Nephron (organoid): ENCODE results near the gene PSMA7.
A peak's percentile ranks its signal among the peaks of the same experiment; 100 is the strongest.

ENCODE experiments used
- H3K27ac Mint-ChIP-seq, 3 experiments: 2 replicates each; pipeline ENCODE4 v1.8.0; 2020; ENCODE audit warnings: mixed read lengths in 3 of 3, mild to moderate bottlenecking in 2 of 3, moderate library complexity in 1 of 3
- H3K27me3 Mint-ChIP-seq: 2 replicates; pipeline ENCODE4 v1.8.0; 2021; ENCODE audit warnings: low read depth, mild to moderate bottlenecking, moderate library complexity, mixed read lengths
- H3K36me3 Mint-ChIP-seq: 2 replicates; pipeline ENCODE4 v1.8.0; 2020; ENCODE audit warnings: low read depth, mixed read lengths
- H3K4me1 Mint-ChIP-seq: 2 replicates; pipeline ENCODE4 v1.8.0; 2020; ENCODE audit warnings: mixed read lengths
- H3K4me3 Mint-ChIP-seq, 3 experiments: 2 replicates each; pipeline ENCODE4 v1.8.0; 2020; ENCODE audit warnings: mild to moderate bottlenecking in 3 of 3, mixed read lengths in 3 of 3, moderate library complexity in 2 of 3
- H3K9me3 Mint-ChIP-seq: 2 replicates; pipeline ENCODE4 v1.8.0; 2020; ENCODE audit warnings: mixed read lengths
- TF ChIP-seq, protein P1 (sequence below), 3 experiments: fragments of 200-600 bp; sonication (generic); IDR thresholded peaks; one replicate each; pipeline ENCODE4 v1.5.0; 2021; ENCODE audit warnings: antibody characterized with exemption in 3 of 3; ENCODE audit not compliant: unreplicated experiment in 3 of 3

Gene PSMA7

DNA sequence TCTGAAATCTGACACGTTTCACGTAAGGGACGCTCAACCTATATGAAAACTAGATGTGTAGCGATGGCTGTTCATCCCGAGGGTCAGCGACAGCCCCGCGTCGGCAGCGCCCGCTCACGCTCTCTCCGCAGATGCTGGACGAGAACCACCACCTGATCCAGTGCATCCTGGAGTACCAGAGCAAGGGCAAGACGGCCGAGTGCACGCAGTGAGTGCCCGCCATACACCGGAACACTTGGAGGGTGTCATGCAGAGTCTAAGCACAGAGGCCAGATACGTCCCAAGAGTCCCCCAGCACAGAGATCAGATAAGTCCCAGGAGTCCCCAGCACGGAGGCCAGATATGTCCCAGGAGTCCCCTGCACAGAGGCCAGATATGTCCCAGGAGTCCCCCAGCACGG is 15.3 kb upstream of the PSMA7 start:
- TF ChIP-seq, protein P1, sequence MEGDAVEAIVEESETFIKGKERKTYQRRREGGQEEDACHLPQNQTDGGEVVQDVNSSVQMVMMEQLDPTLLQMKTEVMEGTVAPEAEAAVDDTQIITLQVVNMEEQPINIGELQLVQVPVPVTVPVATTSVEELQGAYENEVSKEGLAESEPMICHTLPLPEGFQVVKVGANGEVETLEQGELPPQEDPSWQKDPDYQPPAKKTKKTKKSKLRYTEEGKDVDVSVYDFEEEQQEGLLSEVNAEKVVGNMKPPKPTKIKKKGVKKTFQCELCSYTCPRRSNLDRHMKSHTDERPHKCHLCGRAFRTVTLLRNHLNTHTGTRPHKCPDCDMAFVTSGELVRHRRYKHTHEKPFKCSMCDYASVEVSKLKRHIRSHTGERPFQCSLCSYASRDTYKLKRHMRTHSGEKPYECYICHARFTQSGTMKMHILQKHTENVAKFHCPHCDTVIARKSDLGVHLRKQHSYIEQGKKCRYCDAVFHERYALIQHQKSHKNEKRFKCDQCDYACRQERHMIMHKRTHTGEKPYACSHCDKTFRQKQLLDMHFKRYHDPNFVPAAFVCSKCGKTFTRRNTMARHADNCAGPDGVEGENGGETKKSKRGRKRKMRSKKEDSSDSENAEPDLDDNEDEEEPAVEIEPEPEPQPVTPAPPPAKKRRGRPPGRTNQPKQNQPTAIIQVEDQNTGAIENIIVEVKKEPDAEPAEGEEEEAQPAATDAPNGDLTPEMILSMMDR (IDR thresholded peaks at IDR 0.05; ENCODE audit: unreplicated experiment in 3 of 3) = no peak
- Mint-ChIP-seq H3K27me3 (no peaks in the 10 kb centered on the region), H3K27ac (no peak overlapping the region), H3K36me3 (peaks cover 27% of the 10 kb centered on the region), H3K9me3 (no peaks in the 10 kb centered on the region), H3K4me1 (peaks cover 11% of the 10 kb centered on the region), H3K4me3 (no peak overlapping the region)

DNA sequence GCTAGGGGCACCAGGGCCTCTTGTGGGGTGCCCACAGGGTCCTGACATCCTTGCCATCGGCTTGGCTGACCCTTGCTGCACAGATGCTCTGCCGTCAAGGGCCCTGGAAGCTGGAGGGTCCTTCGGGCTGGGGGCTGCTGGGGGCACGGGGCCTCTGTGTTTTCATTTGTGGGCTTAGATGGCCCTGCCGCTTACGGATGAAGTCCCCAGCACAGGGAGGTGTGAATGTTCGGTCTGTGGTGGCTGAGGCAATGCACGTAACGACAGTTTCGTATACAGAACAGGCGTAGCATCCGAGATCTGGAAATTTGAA is 14.8 kb upstream of the PSMA7 start:
- H3K4me3 Mint-ChIP-seq = no peak overlapping the region
- no peaks in the 10 kb centered on the region for H3K9me3 Mint-ChIP-seq
- peaks cover 31% of the 10 kb centered on the region for H3K36me3 Mint-ChIP-seq
- TF ChIP-seq, protein P1 (IDR thresholded peaks at IDR 0.05; ENCODE audit: unreplicated experiment in 3 of 3) = no peak
- peaks cover 11% of the 10 kb centered on the region for H3K4me1 Mint-ChIP-seq
- H3K27me3 Mint-ChIP-seq = no peaks in the 10 kb centered on the region
- H3K27ac Mint-ChIP-seq = no peak overlapping the region

DNA sequence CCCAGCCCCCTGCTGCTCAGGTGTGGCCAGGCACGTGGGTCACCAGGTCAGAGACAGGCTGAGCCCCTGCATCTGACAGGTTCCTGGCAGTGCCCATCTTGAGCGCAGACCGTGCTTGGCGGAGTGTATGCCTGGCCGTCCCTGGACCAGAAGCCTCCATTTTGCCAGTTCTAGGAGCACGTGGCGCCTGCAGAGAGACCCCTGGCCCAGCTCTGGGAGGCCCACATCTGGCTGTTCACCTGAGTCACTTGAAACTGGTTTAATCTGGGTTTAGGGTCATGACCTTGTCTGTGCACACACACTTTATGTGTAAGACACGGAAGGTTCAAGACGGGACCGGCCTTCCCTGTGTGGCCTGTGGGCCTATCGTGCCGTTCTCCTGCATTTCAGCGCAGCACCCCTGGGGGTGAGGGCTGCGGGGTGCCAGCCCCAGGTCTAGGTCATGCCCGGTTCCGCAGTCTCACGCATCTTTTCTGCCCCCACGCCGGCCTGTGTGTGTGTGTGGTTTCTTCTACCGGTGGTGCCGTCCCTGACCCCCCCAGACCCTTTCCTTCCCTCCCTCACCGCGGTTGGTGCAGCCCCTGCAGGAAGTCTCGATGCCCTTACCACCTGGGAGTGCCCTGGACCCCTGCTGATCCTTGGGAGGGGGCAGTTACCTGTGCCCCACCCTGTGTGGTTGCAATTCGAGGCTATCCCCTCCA is 14.3 kb upstream of the PSMA7 start:
- peaks cover 37% of the 10 kb centered on the region for H3K36me3 Mint-ChIP-seq
- no peak overlapping the region for H3K27ac Mint-ChIP-seq
- H3K4me3 Mint-ChIP-seq = no peak overlapping the region
- TF ChIP-seq, protein P1 (IDR thresholded peaks at IDR 0.05; ENCODE audit: unreplicated experiment in 3 of 3) = no peak
- H3K9me3 Mint-ChIP-seq = no peaks in the 10 kb centered on the region
- no peaks in the 10 kb centered on the region for H3K27me3 Mint-ChIP-seq
- peaks cover 11% of the 10 kb centered on the region for H3K4me1 Mint-ChIP-seq

DNA sequence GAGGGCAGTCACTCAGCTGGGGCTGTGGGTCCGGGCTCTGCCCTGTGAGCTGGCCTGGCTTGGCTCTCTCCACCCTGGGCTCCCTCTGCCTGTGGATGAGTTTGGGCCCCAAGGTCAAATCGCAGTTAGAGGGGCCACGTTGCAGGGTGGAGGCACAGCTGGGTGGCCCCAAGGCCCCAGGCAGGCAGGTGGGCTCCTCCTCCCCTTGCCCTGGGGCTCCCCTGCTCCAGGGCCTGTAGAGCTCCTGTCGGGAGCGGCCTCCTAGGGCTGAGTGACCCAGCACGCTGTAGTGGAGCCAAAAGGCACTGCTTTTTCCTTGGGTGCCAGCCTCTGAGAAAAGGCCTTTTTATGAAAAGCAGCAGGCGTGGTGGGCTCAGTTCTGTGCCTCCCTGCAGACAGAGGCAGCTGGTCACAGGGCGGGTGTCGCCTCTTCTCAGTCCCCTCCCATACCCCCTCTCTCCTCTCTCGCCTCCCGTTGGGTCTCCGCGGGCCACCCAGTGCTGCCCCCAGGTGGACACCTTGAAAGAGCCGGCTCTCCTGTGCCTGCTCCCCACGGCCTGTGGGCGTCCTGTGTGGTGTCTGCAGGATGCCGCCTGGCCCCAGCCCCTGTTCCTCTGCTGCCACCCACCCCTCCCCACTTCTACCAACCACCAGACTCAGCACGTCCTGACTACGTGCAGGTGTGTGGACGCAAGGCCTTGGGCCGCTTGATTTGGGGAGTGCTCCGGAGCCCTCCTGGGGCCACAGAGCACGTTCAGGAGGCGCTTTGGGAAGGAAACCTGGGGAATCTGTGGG is 13.6 kb upstream of the PSMA7 start:
- Mint-ChIP-seq H3K36me3 (peaks cover 43% of the 10 kb centered on the region), H3K27ac (no peak overlapping the region), H3K4me3 (no peak overlapping the region), H3K9me3 (no peaks in the 10 kb centered on the region), H3K27me3 (no peaks in the 10 kb centered on the region), H3K4me1 (peaks cover 11% of the 10 kb centered on the region)
- TF ChIP-seq, protein P1 (IDR thresholded peaks at IDR 0.05; ENCODE audit: unreplicated experiment in 3 of 3) = peak; percentile 49 to 73 (median 73)

DNA sequence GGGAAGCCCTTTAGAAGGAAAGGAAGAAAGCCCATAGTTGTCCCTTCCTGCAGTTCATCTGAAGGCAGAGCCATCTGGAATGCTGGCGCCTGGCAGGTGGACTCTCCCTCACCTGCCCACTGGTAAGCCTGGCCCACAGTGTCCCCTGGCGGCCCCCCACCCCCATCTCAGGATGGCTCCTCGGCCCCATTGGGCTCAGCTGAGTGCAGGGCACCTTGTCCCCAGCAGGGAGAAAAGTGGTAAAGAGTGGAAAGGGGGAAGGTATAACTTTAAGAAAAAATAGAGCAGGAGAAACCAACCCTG is 13.0 kb upstream of the PSMA7 start:
- H3K4me1 Mint-ChIP-seq = peaks cover 11% of the 10 kb centered on the region
- no peaks in the 10 kb centered on the region for H3K9me3 Mint-ChIP-seq
- no peaks in the 10 kb centered on the region for H3K27me3 Mint-ChIP-seq
- H3K27ac Mint-ChIP-seq = no peak overlapping the region
- TF ChIP-seq, protein P1 (IDR thresholded peaks at IDR 0.05; ENCODE audit: unreplicated experiment in 3 of 3) = no peak
- no peak overlapping the region for H3K4me3 Mint-ChIP-seq
- H3K36me3 Mint-ChIP-seq = peaks cover 43% of the 10 kb centered on the region
